H54 (cell line): ENCODE data around the gene LRRN4CL.
A peak's percentile ranks its signal among the peaks of the same experiment; 100 is the strongest.

Source experiments
- DNase-seq: peaks from one replicate; pipeline ENCODE4 v3.0.0; 2011; ENCODE audit warnings: low spot score, mixed read lengths; ENCODE audit not compliant: insufficient read length
- FAIRE-seq: peaks from 3 replicates; lab custom pipeline; 2011; peaks lifted over from hg19 to GRCh38; lab: Jason Lieb, UNC
- POLR2A ChIP-seq: IDR thresholded peaks from 2 replicates; pipeline ENCODE4 v1.6.1; 2011; ENCODE audit warnings: low read depth, mild to moderate bottlenecking, low read length

LRRN4CL gene

GRCh38 chr11:62716816-62717215 is 27.5 kb upstream of the LRRN4CL start:
- no peak for TF ChIP-seq POLR2A
- FAIRE-seq (no peak), DNase-seq (no peak)

GRCh38 chr11:62716206-62716605 is 26.9 kb upstream of the LRRN4CL start:
- FAIRE-seq (no peak), DNase-seq (no peak)
- TF ChIP-seq POLR2A = no peak

DNA sequence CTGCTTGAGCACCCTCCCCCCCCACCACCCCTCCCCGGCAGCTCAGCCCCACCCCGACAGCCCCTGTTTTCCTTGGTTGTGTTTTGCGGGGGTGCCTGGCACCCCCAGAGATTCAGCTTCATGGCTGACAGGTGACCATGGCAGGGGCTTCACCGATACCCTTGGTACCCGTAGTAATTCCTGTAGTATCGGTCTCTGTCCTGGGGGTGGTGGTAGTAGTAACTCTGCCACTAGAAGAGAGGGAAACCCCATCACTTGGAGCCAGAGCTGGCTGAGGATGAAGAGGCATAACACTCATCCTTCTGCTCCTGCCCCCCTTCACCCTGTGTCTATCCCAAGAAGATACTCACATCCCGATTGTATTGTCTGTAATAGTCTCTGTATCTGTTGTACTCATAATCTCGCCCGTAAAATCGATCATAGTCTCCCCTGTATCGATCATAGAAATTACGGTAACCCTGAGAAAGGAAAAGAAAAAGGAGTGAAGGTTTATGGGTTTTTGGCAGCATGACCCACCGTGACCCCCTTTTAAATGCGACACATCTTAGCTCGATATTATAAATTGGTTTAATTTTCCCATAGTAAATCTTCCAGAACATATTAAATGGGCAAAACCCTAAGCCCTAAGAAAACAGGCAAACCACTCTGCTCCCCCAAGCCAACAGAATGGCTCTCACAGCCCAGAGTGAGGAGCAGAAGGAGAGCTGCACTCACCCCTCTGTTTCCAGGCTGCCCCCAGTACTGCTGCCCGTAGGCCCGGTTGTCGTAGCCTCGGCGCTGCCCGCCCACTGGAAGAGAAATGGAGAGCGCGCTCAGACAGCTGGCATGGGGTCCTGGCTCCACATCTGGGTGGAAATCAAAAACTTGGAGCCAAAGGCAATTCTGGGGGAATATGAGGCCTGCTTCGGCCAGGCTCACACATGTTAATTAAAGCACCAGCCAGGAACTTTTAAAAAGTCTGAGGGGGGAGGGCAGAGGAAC is 26.1 kb upstream of the LRRN4CL start:
- no peak for TF ChIP-seq POLR2A
- no peak for FAIRE-seq
- DNase-seq = no peak

GRCh38 chr11:62713343-62713742 is 24.0 kb upstream of the LRRN4CL start:
- FAIRE-seq = no peak
- no peak for DNase-seq
- no peak for TF ChIP-seq POLR2A

DNA sequence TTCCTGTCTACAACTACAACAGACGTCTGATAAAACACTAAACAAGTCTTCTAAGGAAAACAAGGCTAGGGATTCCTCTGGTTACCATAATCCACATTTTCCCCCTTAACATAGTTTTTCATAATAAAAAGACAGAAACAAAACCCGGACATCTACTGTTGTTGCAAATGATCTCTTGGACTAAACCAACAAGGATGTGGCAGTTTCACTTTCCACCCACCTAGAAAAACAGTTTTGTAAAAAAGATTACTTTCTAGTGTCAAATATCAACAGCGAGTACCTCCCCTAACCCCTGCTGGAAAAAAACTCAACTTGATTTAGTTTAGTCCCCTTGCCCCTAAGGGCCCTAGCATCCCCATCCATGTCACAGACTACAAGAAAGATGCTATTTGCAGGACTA is 23.5 kb upstream of the LRRN4CL start:
- FAIRE-seq (no peak), DNase-seq (no peak)
- TF ChIP-seq POLR2A = no peak

DNA sequence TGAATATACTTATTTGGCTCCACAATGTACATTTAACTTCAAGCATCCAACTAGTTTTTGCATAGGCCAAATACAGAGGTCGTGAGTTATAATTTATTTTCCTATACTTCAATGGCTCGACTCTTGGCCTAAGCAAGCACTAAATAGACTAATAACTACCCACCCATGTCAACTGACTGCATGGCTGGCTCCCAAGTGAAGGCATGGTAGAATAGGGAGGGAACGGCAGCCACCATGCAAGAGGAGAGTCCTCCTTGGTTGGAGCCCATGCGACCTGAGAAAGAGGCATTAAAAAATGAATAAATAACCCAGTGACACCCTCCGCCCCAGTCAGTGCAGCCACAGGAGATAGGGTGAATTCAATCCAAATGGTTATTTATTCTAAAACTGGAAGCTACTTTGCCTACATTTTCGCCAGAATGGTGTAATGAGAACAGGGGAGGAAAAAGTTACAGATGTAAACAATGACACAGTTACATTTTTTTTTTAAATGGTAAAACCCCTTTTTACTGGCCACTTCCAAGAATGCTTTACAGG is 23.0 kb upstream of the LRRN4CL start:
- FAIRE-seq (no peak), DNase-seq (no peak)
- TF ChIP-seq POLR2A = no peak

DNA sequence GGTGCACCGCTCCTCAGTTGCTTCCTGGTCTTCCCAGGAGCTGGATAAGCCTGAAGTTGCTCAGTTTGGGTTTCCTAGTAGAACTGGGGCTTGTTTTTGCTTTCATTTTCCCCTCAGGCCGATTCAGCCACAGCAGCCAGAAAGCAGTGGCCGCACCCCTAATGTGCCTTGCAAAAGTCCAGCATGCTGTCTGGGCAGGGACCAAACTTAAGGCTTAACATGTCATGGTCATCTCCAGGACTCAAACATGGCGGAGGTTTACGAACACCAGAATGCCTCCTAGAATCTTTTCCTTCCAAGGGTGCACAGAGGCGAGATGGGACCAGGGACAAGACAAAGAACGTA is 20.6 kb upstream of the LRRN4CL start:
- no peak for TF ChIP-seq POLR2A
- DNase-seq = no peak
- no peak for FAIRE-seq

DNA sequence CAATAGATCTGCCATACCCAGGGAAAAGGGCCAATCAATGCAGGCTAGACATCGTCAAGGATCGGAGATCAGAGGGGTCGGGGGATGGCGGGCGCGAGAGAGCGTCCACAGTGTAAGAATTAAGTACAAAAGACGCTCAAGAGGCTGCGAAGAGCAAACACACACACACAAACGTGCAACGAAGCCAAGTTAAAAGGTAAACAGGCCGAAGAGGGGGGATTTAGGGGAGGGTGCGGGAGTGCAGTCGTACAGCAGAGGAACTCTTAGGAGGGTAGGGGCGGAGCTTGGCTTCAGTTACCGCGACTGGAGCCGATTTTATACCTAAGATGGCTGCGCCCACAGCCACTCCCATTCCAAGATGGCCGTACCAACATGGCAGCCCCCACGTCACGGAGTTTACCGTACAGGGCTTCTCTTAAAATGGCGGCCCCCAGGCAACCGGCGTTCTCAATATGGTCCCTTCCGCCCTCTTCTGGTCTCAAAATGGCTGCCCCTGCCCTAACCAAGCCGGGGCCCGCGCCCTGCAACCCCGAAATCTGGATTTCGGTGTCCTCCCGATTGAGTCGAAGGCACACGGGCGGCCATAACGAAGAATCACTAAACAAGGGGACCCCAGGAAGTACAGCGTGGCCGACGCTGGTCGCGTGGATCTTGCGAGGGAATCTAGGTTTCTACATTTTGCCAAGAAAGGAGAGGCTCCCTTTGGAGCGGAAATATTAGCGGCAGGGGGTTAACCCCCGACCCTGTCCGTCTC is 20.1 kb upstream of the LRRN4CL start:
- DNase-seq = no peak
- FAIRE-seq = no peak
- peak; percentile 33 for TF ChIP-seq POLR2A

DNA sequence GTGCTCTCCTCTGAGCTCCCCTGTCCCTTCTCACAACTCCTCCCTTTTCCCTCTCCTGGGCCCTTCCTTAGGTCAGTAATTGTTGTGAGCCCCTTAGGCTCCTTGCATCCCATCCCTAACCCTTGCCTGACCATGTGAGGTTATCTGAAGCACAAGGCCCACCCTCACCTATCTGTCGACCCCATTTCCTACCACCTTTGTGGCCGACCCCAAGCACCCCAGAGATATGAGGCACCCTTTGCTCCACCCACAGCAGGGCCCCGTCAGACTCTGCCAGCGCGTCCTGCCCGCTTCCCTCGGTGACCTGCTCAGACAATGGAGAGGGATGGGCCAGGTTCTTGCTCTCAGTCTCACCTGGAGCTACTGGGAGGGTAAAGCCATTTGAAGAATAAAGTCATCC is 19.5 kb upstream of the LRRN4CL start:
- DNase-seq (no peak), FAIRE-seq (no peak)
- no peak for TF ChIP-seq POLR2A

GRCh38 chr11:62708392-62708791 is 19.1 kb upstream of the LRRN4CL start:
- TF ChIP-seq POLR2A = no peak
- FAIRE-seq (no peak), DNase-seq (no peak)

GRCh38 chr11:62707277-62707861 is 18.0 kb upstream of the LRRN4CL start, which contains the start of the genes BSCL2 and GNG3:
Gene BSCL2 (minus strand): TSS chr11:62707424. CDS start chr11:62707195, 229 bp downstream.
Gene GNG3 (plus strand): TSS chr11:62707676. CDS start chr11:62708296, 620 bp downstream.
- FAIRE-seq = no peak
- no peak for DNase-seq
- no peak for TF ChIP-seq POLR2A

DNA sequence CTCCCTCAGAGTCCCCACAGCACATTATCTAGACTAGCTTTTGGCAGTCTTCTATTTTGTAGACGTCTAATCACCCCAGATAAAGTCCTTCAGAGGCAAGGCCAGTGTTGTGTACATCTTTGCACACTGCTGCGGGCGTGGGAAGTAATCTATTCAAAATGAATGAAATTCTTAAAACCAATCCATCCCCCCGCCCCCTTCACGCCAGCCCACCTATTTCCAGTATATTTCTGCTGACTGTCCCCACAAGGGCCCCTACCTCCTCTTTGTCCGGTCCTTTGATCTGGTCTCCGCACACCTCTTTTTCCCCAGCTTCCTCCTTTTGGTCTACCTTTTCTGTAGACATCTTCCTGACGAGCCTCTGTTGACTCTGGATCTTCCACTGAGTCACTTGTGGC is 17.5 kb upstream of the LRRN4CL start:
- no peak for TF ChIP-seq POLR2A

DNA sequence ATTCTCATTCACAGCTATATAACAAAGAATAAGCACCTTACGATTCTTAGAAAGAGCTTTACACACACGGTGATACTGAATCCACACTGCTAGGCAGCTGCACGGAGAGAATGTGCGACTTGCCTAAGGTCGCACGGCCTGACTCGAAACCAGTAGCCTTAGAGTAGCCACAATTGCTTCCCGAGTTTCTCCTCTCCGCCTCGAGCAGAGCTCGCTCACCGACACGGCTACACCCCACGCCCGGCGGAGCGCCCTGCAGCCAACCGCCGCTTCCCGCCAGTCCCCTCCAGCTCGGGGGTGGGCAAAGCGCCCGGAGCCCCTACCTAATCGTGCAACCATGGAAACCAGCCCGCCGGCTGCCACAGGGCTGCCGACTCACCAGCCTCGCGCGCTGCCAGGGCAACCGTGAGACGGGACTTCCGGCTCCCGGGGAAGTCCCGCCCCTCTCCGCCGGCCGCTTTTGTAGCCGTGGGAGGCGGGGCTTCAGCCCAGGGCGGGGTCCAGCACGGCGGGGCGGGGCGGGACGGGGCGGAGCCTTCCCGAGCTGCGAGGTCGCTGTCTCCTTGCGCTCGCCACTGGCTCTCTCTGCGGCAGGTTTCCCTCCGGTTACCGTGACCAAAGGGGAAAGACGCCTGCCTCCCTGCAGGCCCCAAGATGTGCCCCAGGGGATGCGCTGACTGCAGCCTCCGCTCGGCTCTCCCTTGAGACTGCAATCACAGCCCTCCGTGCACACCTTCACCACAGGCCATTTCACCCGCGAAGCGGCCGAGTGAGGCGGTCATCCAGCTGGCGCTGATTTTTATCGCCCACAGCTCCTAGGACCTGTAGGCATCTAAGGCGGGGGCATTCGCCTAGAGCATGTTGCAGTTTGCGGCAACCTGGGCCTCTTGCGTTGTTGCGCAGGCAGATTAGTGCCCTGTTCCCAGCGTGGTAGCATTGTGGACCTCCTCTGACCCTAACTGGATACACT is 16.8 kb upstream of the LRRN4CL start:
- DNase-seq (peak; percentile 90), FAIRE-seq (no peak)
- TF ChIP-seq POLR2A = peak; percentile 67; the same call in 1 of the 2 replicates

More for the DNA sequence above, 17.5 kb upstream of the LRRN4CL start:
- no peak for FAIRE-seq
- no peak for DNase-seq
